WTC11 (cell line): ENCODE results near the gene LIF. TPM values are rescaled to one million over a fixed set of nuclear protein-coding genes. Genes with fewer than 3 reads are reported as not detected.
A peak's percentile ranks its signal among the peaks of the same experiment; 100 is the strongest.

ENCODE experiments used
- ATAC-seq: fragments of 200-7000 bp; cut with Tn5 transposase; 2 replicates; pipeline ENCODE4 v1.10.0; 2021; ENCODE audit warnings: mild to moderate bottlenecking, moderate library complexity
- CTCF ChIA-PET: fragments of 300-600 bp; sonication (Branson Sonifier 250); formaldehyde crosslinking; loops from one replicate; lab custom pipeline; 2021; ENCODE audit warnings: antibody characterized with exemption; lab: Charles Lee
- POLR2A ChIA-PET: fragments of 350-600 bp; sonication (Branson Sonifier 250); formaldehyde crosslinking; loops from one replicate; lab custom pipeline; 2021; ENCODE audit warnings: antibody characterized with exemption; lab: Charles Lee
- DNase-seq: peaks from one replicate; pipeline ENCODE4 v3.0.0; 2021; ENCODE audit warnings: low spot score
- H3K27ac Mint-ChIP-seq: 2 replicates; pipeline ENCODE4 v1.8.0; 2021; ENCODE audit warnings: mixed read lengths
- H3K27me3 Mint-ChIP-seq: 2 replicates; pipeline ENCODE4 v1.8.0; 2021; ENCODE audit warnings: low read depth, mild to moderate bottlenecking, moderate library complexity, mixed read lengths
- H3K36me3 Mint-ChIP-seq: 2 replicates; pipeline ENCODE4 v1.8.0; 2021; ENCODE audit warnings: mixed read lengths
- H3K4me1 Mint-ChIP-seq: 2 replicates; pipeline ENCODE4 v1.8.0; 2022; ENCODE audit warnings: mixed read lengths
- H3K4me3 Mint-ChIP-seq: 2 replicates; pipeline ENCODE4 v1.8.0; 2021; ENCODE audit warnings: mild to moderate bottlenecking, moderate library complexity, mixed read lengths
- H3K9me3 Mint-ChIP-seq: 2 replicates; pipeline ENCODE4 v1.8.0; 2021; ENCODE audit warnings: mixed read lengths
- ATF3 ChIP-seq: sonication (generic); formaldehyde crosslinking; conservative IDR thresholded peaks from 2 replicates; pipeline ENCODE4 v1.8.1; 2022; ENCODE audit warnings: mild to moderate bottlenecking, missing genetic modification reagents
- CDX4 ChIP-seq: fragments of 250-450 bp; sonication (Bioruptor Pico); IDR thresholded peaks from 2 replicates; pipeline ENCODE4 v1.9.0; 2021; ENCODE audit warnings: moderate library complexity, mild to moderate bottlenecking, inconsistent platforms, borderline replicate concordance
- E2F4 ChIP-seq: sonication (generic); formaldehyde crosslinking; IDR thresholded peaks from 2 replicates; pipeline ENCODE4 v1.8.1; 2022; ENCODE audit warnings: low read depth, mild to moderate bottlenecking, moderate library complexity, missing genetic modification reagents, borderline replicate concordance
- ELF4 ChIP-seq: sonication (generic); formaldehyde crosslinking; IDR thresholded peaks from 2 replicates; pipeline ENCODE4 v1.8.1; 2022; ENCODE audit warnings: low read depth, mild to moderate bottlenecking, moderate library complexity, missing genetic modification reagents
- ESRRA ChIP-seq: sonication (generic); formaldehyde crosslinking; IDR thresholded peaks from 2 replicates; pipeline ENCODE4 v1.8.1; 2022; ENCODE audit warnings: mild to moderate bottlenecking, missing genetic modification reagents, borderline replicate concordance
- FOXP1 ChIP-seq: sonication (generic); formaldehyde crosslinking; IDR thresholded peaks from 2 replicates; pipeline ENCODE4 v1.8.0; 2022; ENCODE audit warnings: missing genetic modification reagents, mild to moderate bottlenecking, moderate library complexity, borderline replicate concordance
- GABPB1 ChIP-seq: sonication (generic); formaldehyde crosslinking; IDR thresholded peaks from 2 replicates; pipeline ENCODE4 v1.8.1; 2023; ENCODE audit warnings: mild to moderate bottlenecking, missing genetic modification reagents
- GTF2I ChIP-seq: fragments of 250-450 bp; sonication (Bioruptor Pico); conservative IDR thresholded peaks from 2 replicates; pipeline ENCODE4 v1.4.0; 2021; ENCODE audit warnings: mild to moderate bottlenecking
- IRF2 ChIP-seq: sonication (generic); formaldehyde crosslinking; IDR thresholded peaks from 2 replicates; pipeline ENCODE4 v1.8.0; 2022; ENCODE audit warnings: low read depth, missing genetic modification reagents, borderline replicate concordance
- JAZF1 ChIP-seq: fragments of 250-450 bp; sonication (Bioruptor Pico); IDR thresholded peaks from 2 replicates; pipeline ENCODE4 v1.9.0; 2021; ENCODE audit warnings: moderate library complexity, mild to moderate bottlenecking, inconsistent platforms
- MLX ChIP-seq: sonication (generic); formaldehyde crosslinking; IDR thresholded peaks from 2 replicates; pipeline ENCODE4 v1.8.1; 2023; ENCODE audit warnings: mild to moderate bottlenecking, missing genetic modification reagents, moderate library complexity
- MYBL2 ChIP-seq: sonication (generic); formaldehyde crosslinking; IDR thresholded peaks from 2 replicates; pipeline ENCODE4 v1.8.1; 2023; ENCODE audit warnings: mild to moderate bottlenecking, moderate library complexity, missing genetic modification reagents
- NFE2L1 ChIP-seq: sonication (generic); formaldehyde crosslinking; IDR thresholded peaks from 2 replicates; pipeline ENCODE4 v1.8.1; 2023; ENCODE audit warnings: missing genetic modification reagents
- NR2C2 ChIP-seq: sonication (generic); formaldehyde crosslinking; IDR thresholded peaks from 2 replicates; pipeline ENCODE4 v1.8.0; 2022; ENCODE audit warnings: mild to moderate bottlenecking, missing genetic modification reagents
- PREB ChIP-seq: sonication (generic); formaldehyde crosslinking; IDR thresholded peaks from 2 replicates; pipeline ENCODE4 v1.8.1; 2022; ENCODE audit warnings: mild to moderate bottlenecking, missing genetic modification reagents, moderate library complexity, borderline replicate concordance
- SMAD4 ChIP-seq: sonication (generic); formaldehyde crosslinking; IDR thresholded peaks from 2 replicates; pipeline ENCODE4 v1.8.0; 2022; ENCODE audit warnings: mild to moderate bottlenecking, missing genetic modification reagents
- SOX15 ChIP-seq: fragments of 250-450 bp; sonication (Bioruptor Pico); IDR thresholded peaks from 2 replicates; pipeline ENCODE4 v1.9.0; 2021; ENCODE audit warnings: mild to moderate bottlenecking
- TEAD1 ChIP-seq: sonication (generic); formaldehyde crosslinking; IDR thresholded peaks from 2 replicates; pipeline ENCODE4 v1.8.0; 2022; ENCODE audit warnings: mild to moderate bottlenecking, missing genetic modification reagents
- ZNF425 ChIP-seq: fragments of 250-450 bp; sonication (Bioruptor Pico); conservative IDR thresholded peaks from 2 replicates; pipeline ENCODE4 v1.9.0; 2021; ENCODE audit warnings: mild to moderate bottlenecking
- ZNF512 ChIP-seq: sonication (generic); formaldehyde crosslinking; IDR thresholded peaks from 2 replicates; pipeline ENCODE4 v1.8.1; 2022; ENCODE audit warnings: missing genetic modification reagents, borderline replicate concordance
- ZNF532 ChIP-seq: fragments of 250-450 bp; sonication (Bioruptor Pico); IDR thresholded peaks from 2 replicates; pipeline ENCODE4 v1.9.0; 2021; ENCODE audit warnings: mild to moderate bottlenecking, borderline replicate concordance
- total RNA-seq: library from RNA; stranded (reverse); gene quantifications from 3 replicates; pipeline ENCODE4 v1.2.3, GENCODE V29; 2021

LIF gene
- total RNA-seq, 1 experiment from 2014 or later = 7.2 TPM

- peaks cover 3% of the 10 kb centered on the region; the same call in 1 of the 2 replicates for H3K27me3 Mint-ChIP-seq
- no peak overlapping the region for H3K4me3 Mint-ChIP-seq
- peaks cover 23% of the 10 kb centered on the region for H3K4me1 Mint-ChIP-seq
- H3K27ac Mint-ChIP-seq = no peak overlapping the region
- H3K9me3 Mint-ChIP-seq = no peaks in the 10 kb centered on the region
- H3K36me3 Mint-ChIP-seq = no peaks in the 10 kb centered on the region
- DNase-seq (no peak), ATAC-seq (no peak)
- ChIA-PET POLR2A (no interaction called here), CTCF (interaction anchor here (1.0 kb wide), 1 partner anchor 43 kb away, joined by 4 read pairs; no protein-coding TSS in a partner anchor)
- TF ChIP-seq MYBL2 (CRISPR knock-in tag) (no peak), ELF4 (CRISPR knock-in tag) (no peak), CDX4 (no peak), NFE2L1 (CRISPR knock-in tag) (no peak), GABPB1 (CRISPR knock-in tag) (peak; percentile 82; the same call in 1 of the 2 replicates), ATF3 (no peak)
These were observed 34.1 kb downstream of the LIF start for GRCh38 chr22:30212363-30212995.

GRCh38 chr22:30211124-30211820 lies 35.3 kb downstream of the LIF start:
- ChIA-PET CTCF (no interaction called here), POLR2A (no interaction called here)
- DNase-seq = no peak
- peaks cover 27% of the 10 kb centered on the region for H3K4me1 Mint-ChIP-seq
- ATAC-seq = no peak
- H3K9me3 Mint-ChIP-seq = no peaks in the 10 kb centered on the region
- no peak overlapping the region for H3K27ac Mint-ChIP-seq
- H3K27me3 Mint-ChIP-seq = peaks cover 3% of the 10 kb centered on the region; the same call in 1 of the 2 replicates
- no peaks in the 10 kb centered on the region for H3K36me3 Mint-ChIP-seq
- H3K4me3 Mint-ChIP-seq = no peak overlapping the region
- no peak for TF ChIP-seq TEAD1
- no peak for TF ChIP-seq NR2C2 (CRISPR knock-in tag)
- no peak for TF ChIP-seq ZNF532 (CRISPR knock-in tag)
- TF ChIP-seq JAZF1 (CRISPR knock-in tag) = no peak
- TF ChIP-seq IRF2 (CRISPR knock-in tag) = no peak
- no peak for TF ChIP-seq PREB (CRISPR knock-in tag)
- TF ChIP-seq GABPB1 (CRISPR knock-in tag) = no peak
- TF ChIP-seq ZNF512 (CRISPR knock-in tag) = no peak
- no peak for TF ChIP-seq GTF2I
- no peak for TF ChIP-seq ESRRA (CRISPR knock-in tag)
- TF ChIP-seq FOXP1 (CRISPR knock-in tag) = no peak
- no peak for TF ChIP-seq SMAD4 (CRISPR knock-in tag)
- no peak for TF ChIP-seq ZNF425 (CRISPR knock-in tag)
- TF ChIP-seq E2F4 = no peak
- TF ChIP-seq SOX15 (CRISPR knock-in tag) = no peak
- TF ChIP-seq MLX (CRISPR knock-in tag) = no peak
